ENCODE results near the gene NDUFV3. TPM values are rescaled to one million over a fixed set of nuclear protein-coding genes. Genes with fewer than 3 reads are reported as not detected.

Gene NDUFV3
- total RNA-seq, 2 donors from 2014 or later = 42.8 to 65.8 TPM

- ATAC-seq (ENCODE audit: insufficient number of reproducible peaks, low FRiP score, low read depth) = no peak
- H3K27me3 ChIP-seq (replicated peaks; ENCODE audit: insufficient read depth) = no peaks in the 10 kb centered on the region
- peaks cover 23% of the 10 kb centered on the region for H3K36me3 ChIP-seq
- H3K27ac ChIP-seq = no peak overlapping the region
- no peaks in the 10 kb centered on the region for H3K9me3 ChIP-seq
- H3K4me3 ChIP-seq = no peak overlapping the region
- H3K4me1 ChIP-seq (ENCODE audit: control insufficient read depth in 1 of 2, low read depth in 2 of 2) = no peaks in the 10 kb centered on the region
- DNase-seq (ENCODE audit: low spot score) = no peak
- no peak for TF ChIP-seq CTCF (IDR thresholded peaks at IDR 0.05)
Observed at GRCh38 chr21:42913476-42913875, 20.4 kb downstream of the NDUFV3 start.

GRCh38 chr21:42918291-42918690 lies 25.2 kb downstream of the NDUFV3 start:
- H3K9me3 ChIP-seq = no peaks in the 10 kb centered on the region
- H3K27me3 ChIP-seq (replicated peaks; ENCODE audit: insufficient read depth) = no peaks in the 10 kb centered on the region
- H3K36me3 ChIP-seq = no peaks in the 10 kb centered on the region
- no peak overlapping the region for H3K4me3 ChIP-seq
- no peak for DNase-seq (ENCODE audit: low spot score)
- no peak overlapping the region for H3K27ac ChIP-seq
- no peak for ATAC-seq (ENCODE audit: insufficient number of reproducible peaks, low FRiP score, low read depth)
- no peak for TF ChIP-seq CTCF (IDR thresholded peaks at IDR 0.05)
- no peaks in the 10 kb centered on the region for H3K4me1 ChIP-seq (ENCODE audit: control insufficient read depth in 1 of 2, low read depth in 2 of 2)

- Histone ChIP-seq H3K27ac (no peak overlapping the region), H3K4me1 (ENCODE audit: control insufficient read depth in 1 of 2, low read depth in 2 of 2) (peaks cover 0 to 4% of the 10 kb centered on the region in 2 donors), H3K9me3 (no peaks in the 10 kb centered on the region), H3K4me3 (no peak overlapping the region), H3K27me3 (replicated peaks; ENCODE audit: insufficient read depth) (no peaks in the 10 kb centered on the region), H3K36me3 (no peaks in the 10 kb centered on the region)
- TF ChIP-seq CTCF (IDR thresholded peaks at IDR 0.05) = no peak
- DNase-seq (ENCODE audit: low spot score) (no peak), ATAC-seq (ENCODE audit: insufficient number of reproducible peaks, low FRiP score, low read depth) (no peak)
Observed at GRCh38 chr21:42921927-42922326, 28.8 kb downstream of the NDUFV3 start.

GRCh38 chr21:42922918-42923317 lies 29.8 kb downstream of the NDUFV3 start:
- H3K4me1 ChIP-seq (ENCODE audit: control insufficient read depth in 1 of 2, low read depth in 2 of 2) = peaks cover 0 to 4% of the 10 kb centered on the region in 2 donors
- ATAC-seq (ENCODE audit: insufficient number of reproducible peaks, low FRiP score, low read depth) (no peak), DNase-seq (ENCODE audit: low spot score) (no peak)
- no peaks in the 10 kb centered on the region for H3K36me3 ChIP-seq
- no peak overlapping the region for H3K27ac ChIP-seq
- no peak overlapping the region for H3K4me3 ChIP-seq
- no peaks in the 10 kb centered on the region for H3K9me3 ChIP-seq
- no peaks in the 10 kb centered on the region for H3K27me3 ChIP-seq (replicated peaks; ENCODE audit: insufficient read depth)
- no peak for TF ChIP-seq CTCF (IDR thresholded peaks at IDR 0.05)

GRCh38 chr21:42923553-42924432 lies 30.7 kb downstream of the NDUFV3 start:
- ATAC-seq (ENCODE audit: insufficient number of reproducible peaks, low FRiP score, low read depth) (peak; percentile 83), DNase-seq (ENCODE audit: low spot score) (peak; percentile 52)
- peaks cover 0 to 4% of the 10 kb centered on the region in 2 donors for H3K4me1 ChIP-seq (ENCODE audit: control insufficient read depth in 1 of 2, low read depth in 2 of 2)
- no peaks in the 10 kb centered on the region for H3K9me3 ChIP-seq
- peak; percentile 78 for TF ChIP-seq CTCF (IDR thresholded peaks at IDR 0.05)
- peak overlapping the region; percentile 46 for H3K4me3 ChIP-seq
- H3K27me3 ChIP-seq (replicated peaks; ENCODE audit: insufficient read depth) = no peaks in the 10 kb centered on the region
- no peaks in the 10 kb centered on the region for H3K36me3 ChIP-seq
- H3K27ac ChIP-seq = no peak overlapping the region
